ENCODE results near the gene GPR153. TPM values are rescaled to one million over a fixed set of nuclear protein-coding genes. Genes with fewer than 3 reads are reported as not detected.

GPR153 gene
- polyA plus RNA-seq, 3 donors = 0.04 to 0.69 TPM; not detected in 1

- Histone ChIP-seq H3K27ac (ENCODE audit: low read depth in 1 of 2, low read length in 2 of 2) (no peak overlapping the region), H3K36me3 (replicated peaks in 1 of 2; ENCODE audit: control insufficient read depth in 1 of 2, insufficient read depth in 2 of 2, low read length in 2 of 2) (no peaks in the 10 kb centered on the region), H3K9ac (ENCODE audit: insufficient read depth, low read length, poor library complexity, severe bottlenecking) (no peak overlapping the region), H2AFZ (ENCODE audit: insufficient read depth, low read depth, low read length, poor library complexity, severe bottlenecking) (no peak overlapping the region), H3K4me2 (replicated peaks; ENCODE audit: extremely low read depth, low read length, poor library complexity, severe bottlenecking) (no peak overlapping the region), H3K79me2 (ENCODE audit: insufficient read depth, low read length) (no peaks in the 10 kb centered on the region), H3K4me3 (replicated peaks in 1 of 3; ENCODE audit: low read depth in 2 of 3, low read length in 3 of 3) (no peak overlapping the region), H3K9me3 (replicated peaks in 1 of 2; ENCODE audit: control insufficient read depth in 1 of 2, insufficient read depth in 1 of 2, low read length in 2 of 2) (no peaks in the 10 kb centered on the region), H3K27me3 (ENCODE audit: control insufficient read depth in 2 of 2, insufficient read depth in 2 of 2, low read length in 2 of 2) (peaks cover 2 to 32% of the 10 kb centered on the region in 2 donors), H3K4me1 (ENCODE audit: control insufficient read depth in 1 of 2, insufficient read depth in 2 of 2, low read length in 2 of 2) (no peaks in the 10 kb centered on the region), H4K20me1 (ENCODE audit: insufficient read depth, low read length) (no peaks in the 10 kb centered on the region)
- WGBS (ENCODE audit: insufficient coverage) = 89% methylated on average over 4 of the region's 4 CpGs
- TF ChIP-seq CTCF (IDR thresholded peaks at IDR 0.05) = no peak
- intact Hi-C loops (cut with micrococcal nuclease) = no loop called here
- Mint-ChIP-seq H3K27ac (no peak overlapping the region), H3K9me3 (peaks cover 0 to 3% (median 0%) of the 10 kb centered on the region in 7 donors), H3K36me3 (no peaks in the 10 kb centered on the region), H3K4me1 (no peaks in the 10 kb centered on the region), H3K4me3 (no peak overlapping the region), H3K27me3 (ENCODE audit: low read depth in 3 of 3) (peaks cover 39 to 51% (median 41%) of the 10 kb centered on the region in 3 donors)
- no peak for DNase-seq
Measured at GRCh38 chr1:6252374-6252710, 8.6 kb downstream of the GPR153 start.

GRCh38 chr1:6251681-6252373 is 9.1 kb downstream of the GPR153 start:
- TF ChIP-seq CTCF (IDR thresholded peaks at IDR 0.05) = no peak
- Mint-ChIP-seq H3K4me1 (no peaks in the 10 kb centered on the region), H3K27ac (no peak overlapping the region), H3K9me3 (peaks cover 0 to 3% (median 0%) of the 10 kb centered on the region in 7 donors), H3K4me3 (peak overlapping the region in 1 of 2 donors; percentile 7), H3K27me3 (ENCODE audit: low read depth in 3 of 3) (peaks cover 42 to 52% (median 46%) of the 10 kb centered on the region in 3 donors), H3K36me3 (no peaks in the 10 kb centered on the region)
- WGBS (ENCODE audit: insufficient coverage) = 75% methylated on average over 10 of the region's 15 CpGs
- Histone ChIP-seq H3K27ac (ENCODE audit: low read depth in 1 of 2, low read length in 2 of 2) (no peak overlapping the region), H3K4me2 (replicated peaks; ENCODE audit: extremely low read depth, low read length, poor library complexity, severe bottlenecking) (no peak overlapping the region), H4K20me1 (ENCODE audit: insufficient read depth, low read length) (no peaks in the 10 kb centered on the region), H3K79me2 (ENCODE audit: insufficient read depth, low read length) (no peaks in the 10 kb centered on the region), H3K4me3 (replicated peaks in 1 of 3; ENCODE audit: low read depth in 2 of 3, low read length in 3 of 3) (no peak overlapping the region), H3K27me3 (ENCODE audit: control insufficient read depth in 2 of 2, insufficient read depth in 2 of 2, low read length in 2 of 2) (peaks cover 2 to 37% of the 10 kb centered on the region in 2 donors), H3K36me3 (replicated peaks in 1 of 2; ENCODE audit: control insufficient read depth in 1 of 2, insufficient read depth in 2 of 2, low read length in 2 of 2) (no peaks in the 10 kb centered on the region), H3K4me1 (ENCODE audit: control insufficient read depth in 1 of 2, insufficient read depth in 2 of 2, low read length in 2 of 2) (no peaks in the 10 kb centered on the region), H3K9ac (ENCODE audit: insufficient read depth, low read length, poor library complexity, severe bottlenecking) (no peak overlapping the region), H3K9me3 (replicated peaks in 1 of 2; ENCODE audit: control insufficient read depth in 1 of 2, insufficient read depth in 1 of 2, low read length in 2 of 2) (no peaks in the 10 kb centered on the region), H2AFZ (ENCODE audit: insufficient read depth, low read depth, low read length, poor library complexity, severe bottlenecking) (no peak overlapping the region)
- DNase-seq = no peak
- intact Hi-C loops (cut with micrococcal nuclease) = no loop called here

Measured in CD14-positive monocyte (primary cell).